Measurements from ENCODE around the gene PAXX.
A peak's percentile ranks its signal among the peaks of the same experiment; 100 is the strongest.
"Not testable (repeated sequence)": the region's sequence is repeated elsewhere in the genome, so short reads cannot be mapped to it uniquely, and the experiment has no call there.

The PAXX gene

DNA sequence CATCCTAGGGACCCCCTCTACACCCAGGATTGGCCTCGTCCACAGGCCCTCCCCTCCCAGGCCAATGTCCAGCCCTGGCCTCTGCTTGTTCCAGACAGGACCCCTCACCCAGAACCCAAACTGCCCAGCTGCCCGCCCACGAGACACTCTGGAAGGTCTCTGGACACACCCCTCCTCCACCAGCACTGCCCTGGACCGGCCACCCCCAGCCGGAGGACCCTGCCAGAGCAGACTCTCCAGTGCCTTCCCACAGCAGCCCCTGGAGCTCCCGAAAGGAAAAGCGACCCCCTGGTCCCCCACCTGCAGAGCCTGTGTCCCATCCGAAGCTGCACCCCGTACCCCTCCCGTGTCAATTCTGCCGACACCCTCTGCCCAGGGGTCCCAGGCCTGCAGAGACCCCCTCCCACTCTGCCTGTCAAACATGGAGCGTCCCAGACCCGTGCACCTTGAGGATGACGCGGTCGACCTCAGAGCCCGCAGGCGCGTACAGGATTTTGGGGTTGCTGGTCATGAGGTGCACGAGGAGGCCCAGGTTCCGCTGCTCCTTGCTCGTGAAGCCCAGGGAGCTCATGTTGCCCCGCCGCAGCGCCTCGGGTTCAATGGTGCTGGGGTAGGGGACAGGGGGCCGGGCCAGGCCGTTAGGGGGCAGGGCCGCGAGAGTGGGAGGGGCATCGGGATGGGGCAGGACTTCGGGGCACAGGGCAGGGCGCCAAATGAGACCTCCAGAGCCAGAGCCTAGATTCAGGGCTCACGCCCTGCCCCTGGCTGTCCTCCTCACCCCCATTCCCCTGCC, 27.9 kb downstream of the PAXX start:
- DNase-seq: no peak

- DNase-seq: no peak
Measured at GRCh38 chr9:137020771-137021567, 28.7 kb downstream of the PAXX start.

GRCh38 chr9:137021568-137021978, 29.4 kb downstream of the PAXX start:
- DNase-seq: no peak

- no peak for DNase-seq
Measured at GRCh38 chr9:137021979-137022661, 29.9 kb downstream of the PAXX start.

DNA sequence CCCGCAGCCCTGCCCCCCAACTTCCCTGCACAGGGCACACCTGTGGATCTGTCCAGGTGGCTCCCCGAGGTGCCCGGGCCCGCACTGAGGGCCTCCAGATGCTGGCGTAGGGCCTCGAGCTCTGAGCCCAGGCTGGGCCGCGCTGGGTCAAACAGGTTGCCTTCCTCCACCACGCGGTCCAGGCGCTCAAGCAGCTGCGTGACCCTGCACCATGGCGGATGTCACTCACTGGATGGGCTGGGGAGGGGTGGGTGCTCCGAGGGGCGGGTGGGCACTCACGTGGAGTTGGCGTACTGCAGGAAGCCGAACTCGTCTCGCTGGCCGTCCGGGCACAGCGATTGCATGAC, 30.4 kb downstream of the PAXX start:
- DNase-seq: no peak

- no peak for DNase-seq
Measured at GRCh38 chr9:137023157-137023556, 30.9 kb downstream of the PAXX start.

- no peak for DNase-seq
Measured at GRCh38 chr9:137023583-137023991, 31.4 kb downstream of the PAXX start.

DNA sequence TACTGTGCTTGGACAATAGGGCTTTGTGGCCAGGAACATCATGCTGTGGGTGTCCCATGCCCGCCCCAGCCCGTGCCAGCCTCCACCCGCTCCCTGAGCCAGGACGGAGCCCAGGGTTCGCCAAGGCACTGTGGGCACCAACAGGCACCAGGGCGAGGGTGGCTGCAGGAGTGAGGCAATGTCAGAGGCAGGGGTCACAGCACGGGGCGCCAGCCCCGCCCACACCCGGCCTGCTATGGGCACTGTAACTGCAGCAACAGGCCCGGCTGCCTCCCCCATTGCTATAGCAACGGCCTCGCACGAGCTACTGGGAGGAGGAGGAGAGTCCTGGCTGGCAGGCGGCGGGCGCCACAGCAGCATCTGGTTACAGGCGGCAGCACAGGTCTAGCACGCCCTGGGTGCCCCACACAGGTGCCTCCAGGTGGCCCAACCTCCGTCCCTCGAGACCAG, 33.3 kb downstream of the PAXX start:
- no peak for DNase-seq

DNA sequence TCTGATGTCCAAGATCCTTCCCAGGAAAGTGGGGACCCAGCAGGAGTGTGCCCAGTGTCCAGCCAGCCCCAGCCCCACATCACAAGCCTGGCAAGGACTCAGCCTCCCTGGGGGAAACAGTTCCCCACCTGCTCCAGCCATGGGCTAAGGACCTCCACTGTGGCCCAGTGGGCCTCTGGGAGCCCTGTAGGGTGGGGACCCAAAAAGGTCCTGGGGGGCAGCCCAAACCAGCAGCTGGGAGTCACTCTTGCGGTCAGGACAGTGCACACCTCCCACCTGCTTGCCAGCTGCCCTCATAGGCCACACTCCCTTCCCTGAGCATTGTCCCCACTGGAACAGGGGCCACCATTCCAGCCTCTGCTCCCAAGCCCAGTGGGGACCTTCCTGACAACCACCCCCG, 34.2 kb downstream of the PAXX start:
- no peak for DNase-seq

- DNase-seq: no peak
Measured at GRCh38 chr9:137026828-137027227, 34.6 kb downstream of the PAXX start.

DNA sequence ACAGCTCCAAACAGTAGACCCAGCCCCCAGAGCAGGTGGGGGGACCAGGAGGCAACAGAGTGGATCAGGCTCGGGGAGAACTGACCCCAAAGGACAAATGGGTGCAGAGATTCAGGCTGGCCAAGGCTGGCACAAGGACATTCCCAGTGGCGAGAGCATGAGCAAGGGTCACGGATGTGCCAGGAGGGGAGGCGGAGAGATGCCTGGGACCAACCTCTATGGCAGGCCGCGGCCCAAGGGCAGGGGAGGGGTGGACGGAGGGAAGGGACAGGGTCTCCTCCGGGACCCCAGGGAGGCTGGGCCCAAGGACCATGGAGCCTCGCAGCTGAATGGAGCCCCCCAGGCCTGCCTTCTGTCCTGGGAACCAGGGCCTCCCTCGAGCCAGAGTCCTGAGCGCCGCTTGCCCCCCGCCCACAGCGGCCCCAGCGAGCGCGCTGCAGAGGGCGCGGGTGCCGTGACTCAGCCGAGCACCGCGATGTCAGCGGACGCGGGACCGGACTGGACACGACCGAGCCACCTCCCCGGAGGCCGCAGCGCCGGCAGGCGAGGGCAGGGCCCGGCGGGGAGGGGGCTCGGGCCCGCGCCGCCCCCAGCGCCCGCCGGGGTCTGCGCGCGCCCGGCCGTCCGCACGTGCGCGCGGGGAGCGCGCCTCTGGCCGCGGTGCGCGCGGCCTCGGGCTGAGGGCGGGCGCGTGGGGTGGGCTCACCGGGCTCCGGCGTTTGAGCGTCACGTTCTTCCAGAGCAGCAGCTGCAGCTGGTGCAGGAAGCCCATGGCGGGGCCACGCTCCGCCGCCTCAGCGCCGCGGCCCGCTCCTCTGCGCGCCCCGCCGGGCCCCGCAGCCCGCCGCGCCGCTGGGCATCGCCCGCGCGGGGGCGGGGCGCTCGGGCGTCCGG, 35.4 kb downstream of the PAXX start, which contains the start of gene ABCA2:
ABCA2 (minus strand) TSS at position 869 of the 894 bp plus-strand sequence; CDS start at position 772, 97 bp downstream.
- DNase-seq: no peak

DNA sequence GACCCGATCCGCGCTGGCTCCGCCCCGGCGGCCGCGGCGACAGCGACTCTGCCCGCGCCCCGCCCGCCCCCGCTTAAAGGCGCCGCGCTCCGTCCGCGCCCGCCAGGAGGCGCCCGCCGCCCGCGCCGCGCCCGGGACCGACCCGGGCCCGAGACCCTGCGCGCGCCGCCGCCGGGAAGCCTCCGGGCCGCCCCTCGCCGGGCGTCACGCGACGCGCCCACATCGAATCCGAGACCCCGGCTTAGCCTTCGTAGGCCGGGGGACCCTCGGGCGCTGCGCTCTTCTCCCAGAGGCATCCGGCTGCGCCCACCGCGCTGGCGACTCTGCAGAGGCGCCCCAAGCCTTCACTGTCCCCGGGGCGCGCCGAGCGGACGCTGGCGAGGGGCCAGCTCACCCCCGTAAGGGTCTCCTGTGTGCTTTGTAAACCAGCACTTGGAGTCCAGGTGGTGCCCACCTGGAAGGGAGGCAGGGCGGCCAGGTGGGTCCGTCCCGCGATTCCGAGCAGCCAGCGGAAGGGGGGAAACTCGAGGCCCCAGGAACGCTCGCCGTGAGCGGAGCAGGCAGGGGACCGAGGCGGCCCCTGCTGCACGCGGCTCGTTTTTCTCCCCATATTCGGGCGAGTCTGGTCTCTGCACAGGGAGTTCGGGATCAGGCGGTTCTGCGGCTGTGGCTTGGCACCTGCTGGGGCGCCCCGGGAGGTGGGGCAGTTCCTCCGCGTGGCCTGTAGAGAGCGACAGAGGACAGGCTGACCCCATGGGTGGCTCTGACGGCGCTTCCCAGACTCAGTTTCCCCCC, 36.2 kb downstream of the PAXX start:
- DNase-seq: peak; percentile 25

DNA sequence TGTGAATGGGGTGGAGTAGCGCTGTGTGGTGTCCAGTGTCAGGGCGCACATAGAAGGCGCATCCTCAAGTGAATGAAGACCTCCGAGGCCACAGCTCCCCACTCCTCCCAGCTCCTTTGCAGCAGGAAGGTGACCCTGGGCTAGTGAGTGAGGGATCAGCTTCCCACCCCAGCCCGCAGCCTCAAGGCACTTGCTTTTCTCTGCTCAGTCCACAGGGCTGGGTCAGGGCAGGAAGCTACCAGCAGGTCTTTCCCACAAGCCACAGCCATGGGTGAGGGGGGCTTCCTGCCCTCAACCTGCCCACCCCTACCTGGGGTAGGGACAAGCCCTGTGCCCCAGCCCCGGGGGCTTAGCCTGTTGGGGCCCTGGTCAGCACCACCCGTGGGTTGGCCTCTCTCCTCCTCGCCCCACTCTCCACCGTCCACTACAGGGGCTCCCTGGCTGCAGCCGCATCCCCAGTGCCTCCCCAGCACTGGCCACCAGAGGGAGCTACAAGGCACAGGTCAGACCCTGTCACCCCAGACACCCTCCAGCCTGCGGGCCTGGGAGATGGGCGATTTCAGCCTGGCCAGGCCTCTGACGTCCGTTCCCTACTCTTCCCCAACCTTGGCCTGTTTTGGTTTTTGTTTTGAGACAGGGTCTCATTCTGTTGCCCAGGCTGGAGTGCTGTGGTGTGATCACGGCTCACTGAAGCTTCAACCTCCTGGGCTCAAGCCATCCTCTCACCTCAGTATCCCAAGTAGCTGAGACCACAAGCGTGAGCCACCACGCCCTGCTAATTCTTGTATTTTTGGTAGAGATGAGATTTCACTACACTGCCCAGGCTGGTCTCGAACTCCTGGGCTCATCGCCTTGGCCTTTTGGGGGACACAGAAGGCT, 37.1 kb downstream of the PAXX start:
- peak; percentile 74 for DNase-seq

DNA sequence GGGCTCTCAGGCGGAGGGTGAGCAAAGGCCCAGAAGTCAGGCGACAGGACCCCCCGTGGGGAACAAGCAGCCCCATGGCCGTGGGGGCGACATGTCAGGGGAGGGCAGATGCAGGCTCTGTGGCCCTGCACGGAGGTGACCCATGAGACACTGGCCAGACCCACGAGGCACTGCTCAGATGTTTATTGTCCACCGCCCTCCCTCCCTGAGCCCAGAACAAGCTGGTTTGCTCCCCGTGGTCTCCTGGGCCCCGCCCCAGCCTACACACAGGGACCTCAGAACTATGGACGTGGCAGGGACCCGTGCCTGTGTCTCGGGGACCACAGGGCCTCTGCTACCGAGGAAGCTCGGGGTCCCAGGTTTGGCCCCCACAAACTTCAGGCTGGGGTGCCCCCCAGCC, 37.8 kb downstream of the PAXX start:
- peak; percentile 42 for DNase-seq

DNA sequence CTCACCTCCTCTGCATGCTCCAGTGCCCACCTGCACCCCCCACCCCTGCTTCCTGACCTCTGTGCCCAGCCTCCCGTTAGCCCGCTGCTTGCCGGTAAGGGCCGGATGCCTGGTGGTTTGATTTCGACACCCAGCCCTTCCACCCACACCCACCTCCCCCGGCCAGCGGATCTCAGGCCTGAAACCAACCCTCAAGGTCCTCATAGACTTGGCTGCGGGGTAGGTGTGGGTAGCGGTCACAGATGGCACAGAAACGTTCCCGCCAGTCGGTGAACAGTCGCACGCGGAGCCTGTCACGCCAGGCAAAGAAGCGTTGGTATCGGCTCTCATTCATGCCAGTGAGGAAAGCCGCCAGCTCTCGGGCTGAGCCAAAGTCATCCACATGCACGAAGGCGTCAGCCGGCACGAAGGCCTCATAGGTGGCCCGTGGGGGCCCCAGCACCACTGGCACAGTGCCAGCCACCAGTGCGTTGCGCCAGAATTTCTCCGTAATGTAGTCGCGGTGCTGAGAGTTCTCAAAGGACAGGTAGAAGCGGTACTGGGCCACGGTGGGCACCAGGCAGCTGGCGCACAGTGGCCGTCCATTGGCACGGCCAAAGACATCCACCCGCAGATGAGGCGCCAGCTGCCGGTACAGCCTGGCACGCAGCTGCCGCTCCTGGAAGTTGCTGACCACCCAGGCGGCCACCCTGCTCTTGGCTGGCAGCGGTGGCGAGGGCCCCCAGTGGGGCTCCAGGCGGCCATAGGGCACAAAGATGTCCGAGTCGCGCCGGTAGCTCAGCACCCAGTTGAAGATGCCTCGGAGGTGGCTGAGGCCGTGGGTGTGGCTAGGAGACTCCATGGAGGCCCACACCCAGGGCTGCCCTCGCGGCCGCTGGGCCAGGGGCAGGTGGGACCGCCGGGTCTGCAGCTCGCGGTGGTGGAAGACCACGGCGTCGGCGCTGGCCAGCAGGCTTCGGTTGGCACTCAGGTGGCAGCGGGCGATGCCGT, 38.6 kb downstream of the PAXX start:
- DNase-seq: peak; percentile 92

DNA sequence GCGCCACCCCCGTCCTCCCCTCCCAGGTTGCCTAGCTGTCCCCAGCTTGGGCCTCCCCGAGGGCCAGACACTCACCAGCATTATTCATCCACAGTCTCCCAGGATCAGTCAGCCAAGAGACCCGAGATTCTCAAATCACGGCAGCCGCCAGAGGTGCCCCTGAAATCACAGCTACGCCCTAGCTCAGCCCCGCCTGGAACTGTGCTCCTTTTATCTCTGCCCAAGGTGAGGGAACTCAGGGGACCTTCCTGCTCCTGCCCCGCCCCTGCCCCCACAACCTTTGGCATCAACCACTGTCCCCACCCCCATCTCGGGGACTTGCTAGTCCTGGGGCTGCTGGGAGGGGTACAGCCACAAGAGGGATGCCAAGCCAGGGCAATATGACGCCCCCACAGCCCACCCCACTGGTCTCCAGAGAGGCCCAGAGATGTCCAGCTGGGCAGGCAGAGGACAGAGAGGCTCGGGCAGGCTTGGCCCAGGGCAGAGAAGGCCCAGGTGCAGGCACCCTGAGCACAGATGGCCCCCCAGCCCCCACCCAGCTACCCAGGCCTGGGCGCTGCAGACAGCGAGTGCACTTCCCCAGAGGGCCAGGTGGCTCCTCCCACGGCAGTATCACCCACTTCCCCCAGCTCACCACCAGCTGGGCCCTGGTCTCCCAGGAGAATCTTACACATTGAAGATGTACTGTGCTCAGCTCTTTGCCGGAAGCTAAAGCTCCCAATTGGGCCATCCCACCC, 39.9 kb downstream of the PAXX start, which contains the start of gene FUT7:
FUT7 (minus strand) TSS at position 185 of the 737 bp plus-strand sequence; CDS start at position 88, 97 bp downstream.
- DNase-seq: peak; percentile 70

DNA sequence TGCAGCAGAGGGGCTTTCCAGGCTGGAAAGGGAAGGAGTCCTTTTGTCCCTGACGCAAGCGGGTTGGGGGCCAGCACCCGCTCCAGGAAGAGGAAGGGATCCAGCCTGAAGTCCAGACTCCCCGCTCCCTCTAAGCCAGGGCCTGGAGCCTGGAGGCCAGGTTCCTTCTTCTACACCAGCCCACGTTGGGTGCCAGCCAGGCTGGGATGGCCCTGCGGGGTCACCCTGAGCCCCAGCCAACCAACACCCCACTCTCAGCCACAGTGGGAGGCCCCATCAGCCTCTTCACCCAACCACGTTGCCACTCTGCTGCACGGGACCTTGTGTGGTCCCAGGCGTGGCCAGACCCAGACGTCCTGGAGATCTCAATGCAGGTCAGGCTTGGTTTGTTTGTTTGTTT, 40.6 kb downstream of the PAXX start:
- DNase-seq: peak; percentile 86

GRCh38 chr9:137033481-137033880, 41.3 kb downstream of the PAXX start:
- not testable (repeated sequence) for DNase-seq
